T47D (cell line): ENCODE data around the gene FERMT2.

Source experiments
- DNase-seq, 2 experiments: peaks; one replicate each; pipeline versions ENCODE4 v3.0.0 to v3.0.0-alpha.2; 2011 to 2012; ENCODE audit warnings: low read depth in 1 of 2, low spot score in 1 of 2
- JUND ChIP-seq: IDR thresholded peaks from 2 replicates; pipeline ENCODE4 v1.6.1; 2012; ENCODE audit warnings: low read depth
- in situ Hi-C: cut with HindIII; loops from 2 replicates; pipeline ENCODE4 v1.10.0; 2016; ENCODE audit warnings: low sequenced_read_pairs, low pct_unique_long_range_greater_than_20kb

The FERMT2 gene

GRCh38 chr14:52885230-52885629 is 65.6 kb downstream of the FERMT2 start:
- DNase-seq = no peak
- TF ChIP-seq JUND = no peak
- in situ Hi-C loops = no loop called here

- in situ Hi-C loops = no loop called here
- TF ChIP-seq JUND = no peak
- no peak for DNase-seq
Measured at GRCh38 chr14:52883658-52884057, 67.2 kb downstream of the FERMT2 start.

DNA sequence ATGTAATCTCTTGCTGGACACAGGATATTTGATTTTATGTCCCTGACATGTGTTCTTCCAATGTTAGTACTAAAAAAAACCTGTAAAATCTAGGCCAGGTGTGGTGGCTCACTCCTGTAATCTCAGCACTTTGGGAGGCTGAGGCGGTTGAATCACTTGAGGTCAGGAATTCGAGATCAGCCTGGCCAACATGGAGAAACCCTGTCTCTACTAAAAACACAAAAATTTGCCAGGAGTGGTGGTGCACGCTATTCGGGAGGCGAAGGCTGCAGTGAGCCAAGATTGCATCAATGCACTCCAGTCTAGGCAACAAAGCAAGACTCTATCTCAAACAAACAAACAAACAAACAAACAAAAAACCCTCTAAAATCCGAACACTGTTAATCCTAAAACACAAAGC is 68.0 kb downstream of the FERMT2 start:
- TF ChIP-seq JUND = no peak

DNA sequence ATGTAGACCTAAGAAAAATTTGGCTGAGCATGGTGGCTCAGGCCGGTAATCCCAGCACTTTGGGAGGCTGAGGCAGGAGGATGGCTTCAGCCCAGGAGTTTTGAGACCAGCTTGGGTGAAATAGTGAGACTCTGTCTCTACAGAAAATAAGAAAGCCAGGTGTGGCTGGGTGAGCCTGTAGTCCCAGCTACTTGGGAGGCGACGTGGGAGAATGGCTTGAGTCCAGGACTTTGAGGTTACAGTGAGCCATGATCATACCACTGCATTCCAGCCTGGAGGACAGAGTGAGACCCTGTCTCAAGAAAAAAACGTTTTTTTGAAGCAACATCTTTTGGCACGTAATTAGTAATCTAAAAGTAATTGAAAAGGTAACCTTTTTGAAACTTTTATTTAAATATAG is 70.9 kb downstream of the FERMT2 start:
- TF ChIP-seq JUND = no peak
- in situ Hi-C loops = no loop called here
- no peak for DNase-seq

More for the DNA sequence above, 68.0 kb downstream of the FERMT2 start:
- DNase-seq = no peak
- in situ Hi-C loops = no loop called here

- DNase-seq = no peak
- in situ Hi-C loops = no loop called here
- TF ChIP-seq JUND = no peak
Measured at GRCh38 chr14:52878946-52879345, 71.9 kb downstream of the FERMT2 start.

DNA sequence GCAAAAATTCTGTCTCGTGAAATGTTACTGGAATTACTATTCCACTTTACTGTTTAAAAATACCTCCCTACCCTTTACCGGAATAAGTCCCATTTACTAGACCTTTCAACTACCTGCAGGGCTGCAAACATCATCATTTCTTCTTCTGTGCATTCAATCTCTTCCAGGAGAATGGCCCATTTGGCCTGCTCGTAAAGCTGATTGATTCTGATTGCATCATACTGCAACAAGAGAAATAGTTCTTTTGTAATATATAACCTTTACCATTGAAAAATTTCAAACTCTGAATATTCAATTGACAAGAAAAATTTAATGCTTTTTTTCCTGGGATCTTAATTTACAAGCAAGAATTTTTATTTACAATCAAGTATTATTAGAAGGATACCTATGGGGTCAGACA is 72.4 kb downstream of the FERMT2 start:
- TF ChIP-seq JUND = no peak
- in situ Hi-C loops = no loop called here
- no peak for DNase-seq

- no peak for DNase-seq
- no peak for TF ChIP-seq JUND
Measured at GRCh38 chr14:52877628-52878027, 73.2 kb downstream of the FERMT2 start.

GRCh38 chr14:52876806-52877205 is 74.0 kb downstream of the FERMT2 start:
- no peak for DNase-seq

More at GRCh38 chr14:52877628-52878027, 73.2 kb downstream of the FERMT2 start:
- in situ Hi-C loops = no loop called here

GRCh38 chr14:52876311-52876710 is 74.5 kb downstream of the FERMT2 start:
- no peak for DNase-seq
- in situ Hi-C loops = no loop called here
- no peak for TF ChIP-seq JUND

More at GRCh38 chr14:52876806-52877205, 74.0 kb downstream of the FERMT2 start:
- no peak for TF ChIP-seq JUND
- in situ Hi-C loops = no loop called here

DNA sequence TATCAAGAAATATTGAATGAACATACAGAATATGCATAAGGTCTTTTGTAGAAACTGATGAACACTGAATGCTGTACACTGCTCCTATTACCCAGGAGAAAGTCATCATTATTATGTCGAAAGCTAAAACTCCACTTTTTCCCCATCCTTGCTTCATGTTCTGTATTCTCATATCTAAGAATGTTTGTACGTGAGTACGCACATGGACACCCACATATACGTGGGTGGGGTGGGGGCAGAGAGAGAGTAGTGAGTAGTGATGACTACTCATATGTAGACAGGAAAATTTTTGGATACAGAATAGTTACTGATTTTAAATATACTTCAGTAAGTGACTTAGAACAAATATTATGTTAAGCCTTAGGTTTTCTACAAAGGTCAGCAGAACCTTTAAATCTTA is 75.1 kb downstream of the FERMT2 start:
- no peak for DNase-seq
- in situ Hi-C loops = no loop called here
- TF ChIP-seq JUND = no peak

- no peak for TF ChIP-seq JUND
- DNase-seq = no peak
- in situ Hi-C loops = no loop called here
Measured at GRCh38 chr14:52874389-52874788, 76.5 kb downstream of the FERMT2 start.

DNA sequence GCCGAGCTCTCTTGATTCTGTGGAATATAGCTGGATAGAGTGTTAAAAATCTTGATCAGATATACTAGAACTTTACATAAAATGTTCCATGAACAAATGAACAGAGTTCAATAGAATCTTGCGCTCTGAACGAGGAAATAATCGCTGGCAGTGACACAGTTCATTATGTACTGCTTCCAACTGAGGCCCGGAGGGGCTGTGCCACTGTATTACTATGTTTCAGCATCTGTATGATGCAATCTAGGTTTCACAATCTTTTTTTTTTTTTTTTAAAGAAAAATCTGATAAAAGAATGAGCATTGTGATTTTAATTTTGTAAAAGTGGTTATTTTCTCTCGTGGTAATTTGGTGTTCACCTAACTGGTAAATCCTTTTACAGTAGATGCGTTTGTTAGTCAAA is 77.2 kb downstream of the FERMT2 start:
- DNase-seq = no peak
- no peak for TF ChIP-seq JUND
- in situ Hi-C loops = no loop called here

- TF ChIP-seq JUND = no peak
Measured at GRCh38 chr14:52873065-52873464, 77.8 kb downstream of the FERMT2 start.

GRCh38 chr14:52871606-52872005 is 79.2 kb downstream of the FERMT2 start:
- TF ChIP-seq JUND = no peak
- no peak for DNase-seq
- in situ Hi-C loops = no loop called here

More at GRCh38 chr14:52873065-52873464, 77.8 kb downstream of the FERMT2 start:
- no peak for DNase-seq
- in situ Hi-C loops = no loop called here
